MM.1S (cell line): Measurements from ENCODE around the gene ERMAP.

Source experiments
- CTCF ChIP-seq: fragments of 300-600 bp; sonication (generic); IDR thresholded peaks from 2 replicates; pipeline ENCODE4 v1.5.1; 2016; ENCODE audit warnings: antibody characterized with exemption, low read length, mixed read lengths
- EZH2phosphoT487 ChIP-seq: fragments of 300-600 bp; sonication (generic); IDR thresholded peaks from 2 replicates; pipeline ENCODE4 v1.6.1; 2018; ENCODE audit warnings: antibody characterized with exemption, low read length

- TF ChIP-seq CTCF (no peak), EZH2phosphoT487 (no peak)
Observed at GRCh38 chr1:42880384-42880783, 63.5 kb downstream of the ERMAP start.
